Stomach smooth muscle (tissue), 2 donors: Measurements from ENCODE around the gene ONECUT1.

Experiments
- H3K27ac ChIP-seq: one replicate; pipeline ENCODE4 v1.7.0; 2013; ENCODE audit warnings: mild to moderate bottlenecking, low read length, inconsistent platforms
- H3K27me3 ChIP-seq, 2 donors: one replicate each; pipeline ENCODE4 v1.7.0; 2013; ENCODE audit warnings: low read length in 2 of 2; ENCODE audit not compliant: insufficient read depth in 2 of 2, control insufficient read depth in 1 of 2
- H3K36me3 ChIP-seq, 2 donors: one replicate each; pipeline ENCODE4 v1.7.0; 2013; ENCODE audit warnings: low read length in 2 of 2; ENCODE audit not compliant: control insufficient read depth in 2 of 2, insufficient read depth in 2 of 2
- H3K4me1 ChIP-seq: one replicate; pipeline ENCODE4 v1.7.0; 2013; ENCODE audit warnings: low read length; ENCODE audit not compliant: control insufficient read depth, insufficient read depth
- H3K4me3 ChIP-seq, 2 donors: one replicate each; pipeline ENCODE4 v1.7.0; 2013; ENCODE audit warnings: low read length in 2 of 2
- H3K9ac ChIP-seq, 2 donors: one replicate each; pipeline ENCODE4 v1.7.0; 2013; ENCODE audit warnings: low read length in 2 of 2, mild to moderate bottlenecking in 1 of 2
- H3K9me3 ChIP-seq, 2 donors: one replicate each; pipeline ENCODE4 v1.7.0; 2013; ENCODE audit warnings: low read length in 2 of 2; ENCODE audit not compliant: control insufficient read depth in 2 of 2
- donor health status: healthy.
- donor health status: Pancreatic carcinoma.

Gene ONECUT1

GRCh38 chr15:52710708-52711389 lies 79.3 kb downstream of the ONECUT1 start:
- Histone ChIP-seq H3K4me1 (no peaks in the 10 kb centered on the region), H3K9me3 (no peaks in the 10 kb centered on the region), H3K27me3 (no peaks in the 10 kb centered on the region), H3K4me3 (no peak overlapping the region), H3K9ac (no peak overlapping the region), H3K36me3 (no peaks in the 10 kb centered on the region), H3K27ac (no peak overlapping the region)

GRCh38 chr15:52710050-52710707 lies 80.0 kb downstream of the ONECUT1 start:
- Histone ChIP-seq H3K27me3 (no peaks in the 10 kb centered on the region), H3K9me3 (no peaks in the 10 kb centered on the region), H3K4me3 (no peak overlapping the region), H3K9ac (no peak overlapping the region), H3K4me1 (no peaks in the 10 kb centered on the region), H3K27ac (no peak overlapping the region), H3K36me3 (no peaks in the 10 kb centered on the region)

- no peaks in the 10 kb centered on the region for H3K27me3 ChIP-seq
- H3K9ac ChIP-seq, result no peak overlapping the region
- no peak overlapping the region for H3K27ac ChIP-seq
- no peaks in the 10 kb centered on the region for H3K36me3 ChIP-seq
- no peak overlapping the region for H3K4me3 ChIP-seq
- H3K9me3 ChIP-seq, result no peaks in the 10 kb centered on the region
- H3K4me1 ChIP-seq, result no peaks in the 10 kb centered on the region
These were observed 80.8 kb downstream of the ONECUT1 start for GRCh38 chr15:52709187-52709981.
